GM18870 (cell line): ENCODE data around the gene PSPH.

ENCODE experiments used
- ATAC-seq: cut with Tn5 transposase; IDR thresholded peaks from one replicate; pipeline ENCODE4 v1.9.1; 2021; ENCODE audit warnings: moderate library complexity; ENCODE audit not compliant: unreplicated experiment

Gene PSPH

GRCh38 chr7:56007891-56008290, 43.4 kb downstream of the PSPH start:
- no peak for ATAC-seq

DNA sequence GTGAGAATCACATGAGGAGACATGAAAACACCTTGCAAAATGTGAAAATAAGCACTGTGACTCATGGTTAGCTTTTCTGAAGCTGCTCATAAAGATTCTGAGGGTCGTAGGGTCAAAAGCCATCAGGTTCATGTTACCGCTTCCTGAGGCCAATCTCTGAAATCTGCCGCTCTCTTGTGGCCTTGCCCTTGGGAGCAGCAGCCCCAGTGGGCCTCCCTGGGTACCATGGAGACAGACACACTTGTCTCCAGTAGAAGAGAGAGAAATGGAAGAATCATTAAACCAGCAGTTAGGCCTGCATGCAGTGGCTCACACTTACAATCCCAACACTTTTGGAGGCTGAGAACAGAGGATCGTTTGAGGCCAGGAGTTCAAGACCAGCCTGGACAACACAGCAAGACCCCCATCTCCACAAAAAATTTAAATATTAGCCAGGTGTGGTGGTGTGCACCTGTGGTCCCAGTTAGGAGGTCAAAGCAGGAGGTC, 44.0 kb downstream of the PSPH start:
- no peak for ATAC-seq

DNA sequence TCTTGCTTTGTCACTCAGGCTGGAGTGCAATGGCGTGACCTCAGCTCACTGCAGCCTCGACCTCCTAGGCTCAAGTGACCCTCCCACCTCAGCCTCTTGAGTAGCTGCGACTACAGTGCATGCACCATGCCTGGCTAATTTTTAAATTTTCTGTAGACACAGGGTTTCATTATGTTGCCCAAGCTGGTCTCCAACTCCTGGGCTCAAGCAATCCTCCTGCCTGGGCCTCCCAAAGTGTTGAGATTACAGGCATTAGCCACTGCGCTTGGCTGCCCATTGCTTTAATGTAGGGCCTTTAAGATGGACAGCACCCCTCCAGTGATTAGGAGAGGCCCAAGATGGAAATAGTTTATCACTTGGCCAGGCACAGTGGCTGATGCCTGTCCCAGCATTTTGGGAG, 47.5 kb downstream of the PSPH start:
- no peak for ATAC-seq

GRCh38 chr7:55996856-55997500, 54.3 kb downstream of the PSPH start:
- ATAC-seq: no peak

- no peak for ATAC-seq
These were observed 58.9 kb downstream of the PSPH start for GRCh38 chr7:55992346-55992745.

- ATAC-seq: no peak
These were observed 67.7 kb downstream of the PSPH start for GRCh38 chr7:55983537-55983936.

DNA sequence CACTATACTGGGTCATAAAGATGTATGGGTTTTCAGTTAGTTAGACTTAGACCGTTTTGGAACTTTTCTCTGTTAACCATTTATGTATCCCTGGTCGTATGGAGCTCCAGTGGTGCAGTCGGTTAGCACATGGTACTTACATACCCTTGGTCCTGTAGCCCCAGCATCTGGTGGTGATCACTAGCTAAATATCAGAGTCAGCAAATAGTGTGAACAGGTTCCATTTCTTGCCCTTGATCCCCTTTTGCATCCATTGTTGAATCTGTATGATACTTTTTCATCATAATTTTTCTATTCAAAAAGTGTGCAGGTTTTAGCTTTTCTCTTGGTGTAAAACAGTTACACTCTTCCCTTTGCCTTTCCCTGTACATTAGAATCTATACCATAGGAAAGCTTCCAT, 71.0 kb downstream of the PSPH start:
- ATAC-seq: no peak

DNA sequence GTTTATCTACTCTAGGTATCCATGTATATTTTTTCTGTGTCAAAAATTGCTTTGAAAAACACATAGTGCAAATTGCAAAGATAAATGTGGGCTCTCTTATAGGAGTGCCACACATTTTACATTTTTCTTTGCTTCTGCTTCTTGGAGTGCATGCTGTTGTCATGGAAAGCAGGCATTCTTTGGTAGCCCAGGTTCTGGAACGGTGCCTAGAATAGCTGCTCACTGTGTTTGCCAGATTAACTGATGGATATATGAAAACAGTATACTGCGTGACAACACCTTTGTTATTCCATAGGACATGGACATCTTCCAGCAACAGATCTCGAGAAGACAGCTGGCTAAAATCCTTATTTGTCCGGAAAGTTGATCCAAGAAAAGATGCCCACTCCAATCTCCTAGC, 73.4 kb downstream of the PSPH start:
- no peak for ATAC-seq

DNA sequence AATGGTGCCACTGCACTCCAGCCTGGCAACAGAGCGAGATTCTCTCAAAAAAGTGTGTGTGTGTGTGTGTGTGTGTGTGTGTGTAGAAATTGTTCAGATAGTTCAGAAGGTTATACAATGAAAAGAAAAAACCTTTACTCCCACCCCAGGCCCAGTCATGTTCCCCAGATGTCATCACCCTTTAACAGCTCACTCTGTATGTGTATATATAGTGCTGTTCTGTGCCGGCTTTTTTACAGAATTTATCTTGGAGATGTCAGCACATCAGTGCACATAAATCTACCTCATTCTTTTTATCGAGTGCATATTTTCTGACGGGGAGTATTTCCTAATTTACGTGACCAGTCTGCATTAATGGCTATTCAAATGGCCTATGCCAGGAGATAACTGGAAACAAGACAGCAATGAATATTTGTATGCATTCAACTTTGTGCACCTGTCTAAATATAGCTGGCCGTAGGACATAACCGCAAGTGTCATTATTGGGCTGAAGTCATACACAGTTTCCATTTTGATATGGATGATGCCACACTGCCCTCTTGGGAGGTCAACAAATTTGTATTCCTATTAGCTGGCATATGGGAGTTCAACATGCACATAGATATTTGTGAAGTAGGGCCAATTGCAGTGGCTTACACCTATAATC, 75.1 kb downstream of the PSPH start:
- ATAC-seq: no peak

DNA sequence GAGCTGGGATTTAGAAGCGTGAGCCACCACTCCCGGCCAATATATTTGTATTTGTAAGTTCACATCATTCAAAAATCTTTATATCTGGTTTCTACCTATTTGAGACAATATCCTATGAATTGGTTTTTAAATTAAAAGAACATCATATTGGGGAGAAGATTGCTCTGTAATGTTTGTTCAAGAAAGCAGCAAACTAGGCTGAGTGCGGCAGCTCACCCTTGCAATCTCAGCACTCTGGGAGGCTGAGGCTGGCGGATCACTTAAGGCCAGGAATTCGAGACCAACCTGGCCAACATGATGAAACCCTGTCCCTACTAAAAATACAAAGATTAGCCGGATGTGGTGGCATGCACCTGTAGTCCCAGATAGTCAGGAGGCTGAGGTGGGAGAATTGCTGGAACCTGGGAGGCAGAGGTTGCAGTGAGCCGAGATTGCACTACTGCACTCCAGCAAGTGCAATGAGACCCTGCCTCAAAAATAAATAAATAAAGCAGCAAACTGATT, 77.4 kb downstream of the PSPH start:
- no peak for ATAC-seq

DNA sequence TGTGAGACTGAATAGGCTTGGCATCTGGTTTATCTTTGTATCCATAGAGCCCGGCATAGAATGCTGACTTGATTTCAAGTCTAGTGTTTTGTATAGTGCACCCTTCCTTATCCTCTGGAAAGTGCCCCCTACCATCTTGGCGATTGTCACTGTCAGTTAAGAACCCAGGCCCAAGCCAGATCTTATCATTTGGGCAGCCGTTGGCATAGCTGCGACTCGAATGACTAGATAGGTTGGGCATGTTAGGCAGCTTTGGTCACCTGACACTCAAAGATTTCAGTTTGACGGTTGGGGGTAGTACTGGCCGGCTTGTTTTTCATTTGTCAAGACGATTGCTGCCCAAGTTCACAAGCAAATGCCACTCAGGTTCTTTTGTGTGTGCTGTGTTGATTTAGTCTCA, 80.3 kb downstream of the PSPH start:
- no peak for ATAC-seq

DNA sequence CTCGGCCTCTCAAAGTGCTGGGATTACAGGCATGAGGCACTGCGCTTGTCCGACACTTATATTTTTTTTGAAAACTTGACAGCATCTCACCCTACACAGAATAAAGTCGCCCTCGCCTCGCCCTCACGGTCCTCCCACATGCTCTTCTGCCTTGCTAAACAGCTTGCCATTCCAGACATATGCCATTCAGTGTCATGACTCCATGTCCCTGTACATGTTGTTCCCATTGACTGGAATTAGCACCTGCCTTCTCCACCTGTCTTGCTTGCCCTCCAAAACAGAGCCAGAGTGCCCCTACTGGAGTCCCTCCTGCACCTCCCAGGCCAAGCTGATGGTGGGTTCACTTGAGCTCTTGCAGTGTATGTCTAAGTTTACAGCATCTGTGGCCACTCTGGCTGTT, 80.7 kb downstream of the PSPH start:
- no peak for ATAC-seq

- no peak for ATAC-seq
These were observed 81.9 kb downstream of the PSPH start for GRCh38 chr7:55969391-55969790.

DNA sequence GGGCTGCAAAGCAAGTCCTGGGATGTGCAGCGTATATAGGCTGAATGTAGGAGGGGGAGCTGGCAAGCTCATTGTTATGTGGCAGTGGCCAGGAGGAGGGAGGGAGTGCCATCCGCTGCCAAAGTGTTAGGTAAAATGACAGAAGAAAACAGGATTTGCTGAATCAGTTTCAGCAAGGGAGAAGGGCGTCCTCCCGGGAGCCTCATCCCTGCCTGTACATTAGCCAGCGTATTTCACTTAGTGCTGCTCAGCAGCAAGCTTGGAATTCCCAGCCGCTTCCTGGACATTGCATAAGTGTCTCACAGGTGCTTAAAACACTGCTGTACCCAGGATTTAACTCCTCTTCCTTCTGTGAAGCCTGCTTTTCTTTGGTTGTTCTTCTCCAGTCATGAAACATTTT, 84.4 kb downstream of the PSPH start:
- ATAC-seq: no peak

DNA sequence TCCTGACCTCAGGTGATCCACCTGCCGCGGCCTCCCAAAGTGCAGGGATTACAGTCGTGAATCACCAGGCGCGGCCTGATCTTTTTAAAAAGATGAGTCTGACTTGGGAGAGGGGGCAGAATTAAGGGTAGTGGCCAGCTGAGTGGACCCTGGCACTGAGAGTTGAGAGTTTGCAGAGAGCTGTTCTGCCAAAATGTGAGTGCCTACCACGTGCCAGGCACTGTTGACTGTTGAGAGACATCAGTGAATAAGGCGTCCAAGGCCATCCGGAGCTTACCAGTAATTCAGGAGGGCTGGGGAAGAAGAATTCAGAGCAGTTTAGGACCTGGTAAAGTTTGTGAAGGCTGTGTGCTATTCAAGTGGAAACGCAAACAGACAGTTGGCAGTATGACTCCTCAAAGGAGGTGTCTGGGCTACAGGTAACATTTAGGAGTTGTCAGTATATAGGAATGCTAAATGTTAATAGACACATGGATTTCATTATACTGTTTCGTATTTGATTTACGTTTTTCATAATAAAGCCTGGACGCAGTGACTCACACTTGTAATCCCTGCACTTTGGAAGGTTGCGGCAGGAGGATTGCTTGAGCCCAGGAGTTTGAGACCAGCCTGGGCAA, 85.3 kb downstream of the PSPH start:
- no peak for ATAC-seq

DNA sequence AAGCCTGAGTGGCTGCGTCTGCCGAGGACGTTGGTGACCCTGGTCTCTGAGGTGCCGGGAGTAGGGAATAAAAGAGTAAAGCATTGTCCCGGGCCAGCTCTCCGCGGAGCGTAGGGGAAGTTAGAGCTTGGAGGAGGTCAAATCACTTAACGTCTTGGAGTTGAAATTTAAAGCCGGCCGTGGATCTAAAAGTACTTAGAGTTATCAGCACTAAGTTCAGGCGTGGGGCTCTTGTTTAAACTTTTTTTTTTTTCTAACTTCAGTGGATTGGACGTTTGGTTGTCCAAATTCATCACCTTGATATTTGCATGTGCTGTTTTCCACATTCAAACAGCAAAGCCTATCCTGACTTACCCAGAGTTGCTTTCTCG, 86.2 kb downstream of the PSPH start:
- peak; percentile 38 for ATAC-seq

DNA sequence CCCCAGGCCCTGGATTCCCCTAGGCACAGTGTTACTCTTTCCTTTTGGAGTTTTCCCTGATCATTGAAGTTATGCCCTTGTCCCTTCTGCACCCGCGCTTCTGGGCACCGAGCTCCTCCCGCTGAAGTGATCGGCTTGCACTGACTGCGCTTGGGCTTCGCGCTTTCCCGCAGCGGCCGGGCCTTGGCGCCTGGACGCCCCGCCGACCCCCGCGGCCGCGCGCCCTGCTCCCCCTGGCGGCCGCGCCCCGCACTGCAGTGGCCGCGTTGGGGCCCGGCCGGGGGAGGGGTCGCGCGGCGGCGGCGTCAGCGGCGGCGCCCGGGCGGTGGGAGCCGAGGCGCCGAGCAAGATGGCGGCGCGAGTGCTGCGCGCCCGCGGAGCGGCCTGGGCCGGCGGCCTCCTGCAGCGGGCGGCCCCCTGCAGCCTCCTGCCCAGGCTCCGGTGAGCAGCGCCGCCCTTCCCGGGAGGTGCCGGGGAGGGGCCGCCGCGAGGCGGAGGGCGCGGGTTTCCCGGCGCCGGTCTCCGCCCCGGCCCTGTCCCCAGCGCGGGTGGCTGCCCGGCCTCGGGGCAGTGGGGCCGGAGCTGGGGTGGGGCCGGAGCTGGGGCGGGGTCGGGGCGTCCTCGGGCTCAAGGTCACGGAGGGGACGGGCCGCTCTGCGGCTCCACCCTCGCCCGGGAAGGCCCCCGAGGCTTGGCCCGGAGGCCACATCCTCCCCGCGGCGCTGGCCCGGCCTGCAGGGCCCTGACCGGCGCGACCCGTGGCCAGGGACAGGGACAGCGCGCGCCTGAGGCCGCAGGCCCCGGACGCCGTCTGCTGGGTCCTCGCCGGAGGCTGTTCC, 86.8 kb downstream of the PSPH start, which contains the start of gene NIPSNAP2:
TSS of gene NIPSNAP2 (plus strand) at position 325 of the 839 bp plus-strand sequence. CDS start at position 350, 25 bp downstream.
- ATAC-seq: peak; percentile 56

- ATAC-seq: no peak
These were observed 87.6 kb downstream of the PSPH start for GRCh38 chr7:55963584-55964168.

DNA sequence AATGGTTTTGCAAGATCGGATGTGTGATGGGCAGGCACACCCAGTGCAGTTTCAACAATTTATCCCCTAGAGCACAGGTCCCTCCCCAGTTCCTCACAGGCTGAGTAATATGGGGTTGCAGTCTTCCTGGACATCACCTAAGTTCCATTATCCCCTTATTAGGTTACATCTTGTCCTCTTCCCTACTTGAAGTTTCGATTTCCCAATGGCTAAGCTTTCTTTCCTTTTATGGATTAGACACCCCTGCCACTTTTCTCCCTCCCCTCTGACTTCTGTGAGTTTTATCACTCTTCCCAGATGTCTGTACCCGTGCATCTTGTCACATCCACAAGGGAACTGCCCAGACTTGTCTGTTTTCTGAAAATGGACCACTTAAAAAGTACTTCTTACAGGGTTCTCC, 89.2 kb downstream of the PSPH start:
- no peak for ATAC-seq
